ENCODE results near the gene JAML.

Gene JAML

DNA sequence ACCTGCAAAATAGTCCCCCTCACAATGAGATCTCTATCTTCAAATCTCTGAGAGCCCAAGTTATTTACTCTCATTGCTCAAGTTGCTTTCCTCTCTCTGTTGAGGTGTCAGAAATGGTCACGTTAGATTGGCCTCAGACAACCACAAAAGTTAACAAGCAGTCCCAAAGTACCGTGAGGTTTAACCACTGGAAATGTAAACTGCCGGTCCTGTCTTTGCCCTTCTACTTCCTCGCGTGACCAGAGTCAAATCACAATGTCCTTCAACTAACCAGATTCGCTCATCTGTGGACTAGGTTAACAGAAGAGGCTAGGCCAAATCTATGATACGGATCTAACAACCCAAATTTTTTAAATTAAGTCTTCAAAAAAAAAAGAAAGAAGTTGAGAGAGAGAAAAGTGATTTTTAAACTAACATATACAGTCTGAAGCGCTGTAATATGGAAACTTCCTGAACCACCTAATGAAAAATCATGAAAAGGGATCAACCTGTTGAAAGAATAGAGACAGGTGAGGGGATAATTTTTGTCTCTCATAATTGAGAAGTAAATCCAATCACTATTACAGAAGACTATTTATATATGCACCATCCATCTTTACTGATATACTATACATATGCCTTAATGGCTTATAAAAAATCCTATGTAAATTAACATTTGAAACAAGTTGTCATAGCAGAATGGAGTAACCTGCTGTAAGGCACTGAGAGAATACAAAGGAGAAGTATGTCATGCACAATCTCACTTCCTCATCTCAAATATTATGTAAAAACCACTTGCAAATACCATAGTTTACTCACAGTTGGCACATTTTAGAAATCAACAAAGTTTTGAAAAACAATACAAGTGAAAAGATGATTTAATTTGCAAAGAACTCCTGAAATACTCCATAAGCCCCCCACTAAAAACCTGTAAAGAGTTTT lies 3.3 kb upstream of the JAML start:
- H4K20me1 ChIP-seq (ENCODE audit: insufficient read depth, low read length, poor library complexity, severe bottlenecking), result no peaks in the 10 kb centered on the region
- H3K79me2 ChIP-seq (ENCODE audit: insufficient read depth, low read length), result no peaks in the 10 kb centered on the region
- H3F3A ChIP-seq (ENCODE audit: low read depth), result no peaks in the 10 kb centered on the region
- TF ChIP-seq, protein P1, sequence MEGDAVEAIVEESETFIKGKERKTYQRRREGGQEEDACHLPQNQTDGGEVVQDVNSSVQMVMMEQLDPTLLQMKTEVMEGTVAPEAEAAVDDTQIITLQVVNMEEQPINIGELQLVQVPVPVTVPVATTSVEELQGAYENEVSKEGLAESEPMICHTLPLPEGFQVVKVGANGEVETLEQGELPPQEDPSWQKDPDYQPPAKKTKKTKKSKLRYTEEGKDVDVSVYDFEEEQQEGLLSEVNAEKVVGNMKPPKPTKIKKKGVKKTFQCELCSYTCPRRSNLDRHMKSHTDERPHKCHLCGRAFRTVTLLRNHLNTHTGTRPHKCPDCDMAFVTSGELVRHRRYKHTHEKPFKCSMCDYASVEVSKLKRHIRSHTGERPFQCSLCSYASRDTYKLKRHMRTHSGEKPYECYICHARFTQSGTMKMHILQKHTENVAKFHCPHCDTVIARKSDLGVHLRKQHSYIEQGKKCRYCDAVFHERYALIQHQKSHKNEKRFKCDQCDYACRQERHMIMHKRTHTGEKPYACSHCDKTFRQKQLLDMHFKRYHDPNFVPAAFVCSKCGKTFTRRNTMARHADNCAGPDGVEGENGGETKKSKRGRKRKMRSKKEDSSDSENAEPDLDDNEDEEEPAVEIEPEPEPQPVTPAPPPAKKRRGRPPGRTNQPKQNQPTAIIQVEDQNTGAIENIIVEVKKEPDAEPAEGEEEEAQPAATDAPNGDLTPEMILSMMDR (conservative IDR thresholded peaks at IDR 0.05; ENCODE audit: low read length), result no peak
- no peak for TF ChIP-seq EZH2phosphoT487 (IDR thresholded peaks at IDR 0.05; ENCODE audit: borderline replicate concordance)
- H3K9me2 ChIP-seq (replicated peaks; ENCODE audit: low read depth, low read length), result no peaks in the 10 kb centered on the region
- H2AFZ ChIP-seq (ENCODE audit: low read length), result no peak overlapping the region
- H3K9ac ChIP-seq (ENCODE audit: low read depth, low read length, poor library complexity, severe bottlenecking), result no peak overlapping the region
- peaks cover 4% of the 10 kb centered on the region for H3K4me1 ChIP-seq (ENCODE audit: insufficient read depth, low read length, poor library complexity, severe bottlenecking)
- no peaks in the 10 kb centered on the region for H3K36me3 ChIP-seq (ENCODE audit: insufficient read depth, low read length)
- H3K4me2 ChIP-seq (ENCODE audit: low read depth, low read length, poor library complexity, severe bottlenecking), result no peak overlapping the region
- H3K9me3 ChIP-seq (ENCODE audit: insufficient read depth, low read depth, low read length), result no peaks in the 10 kb centered on the region
- H3K27me3 ChIP-seq (ENCODE audit: insufficient read depth, low read length, poor library complexity, severe bottlenecking), result peaks cover 23% of the 10 kb centered on the region
- H3K4me3 ChIP-seq (ENCODE audit: low read length, poor library complexity, severe bottlenecking), result no peak overlapping the region

GRCh38 chr11:118226781-118227180 lies 2.0 kb upstream of the JAML start:
- Histone ChIP-seq H3K9ac (ENCODE audit: low read depth, low read length, poor library complexity, severe bottlenecking) (no peak overlapping the region), H3K4me3 (ENCODE audit: low read length, poor library complexity, severe bottlenecking) (no peak overlapping the region)

DNA sequence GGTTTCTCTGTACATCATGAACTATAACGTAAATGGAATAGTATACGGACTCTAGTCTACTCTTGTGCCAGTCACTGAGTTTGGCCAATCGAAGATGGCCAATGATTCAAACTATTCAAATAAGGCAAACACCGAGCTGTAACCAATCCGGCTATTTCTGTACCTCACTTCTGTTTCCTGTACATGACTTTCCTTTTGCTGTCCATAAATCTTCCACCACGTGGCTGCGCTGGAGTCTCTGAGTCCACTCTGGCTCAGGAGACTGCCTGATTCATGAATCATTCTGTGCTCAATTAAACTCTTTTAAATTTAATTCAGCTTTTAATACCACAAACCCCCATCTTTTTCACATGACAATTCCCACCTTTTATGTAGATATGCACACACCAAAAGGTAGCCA lies 1.5 kb upstream of the JAML start:
- Histone ChIP-seq H3K27me3 (ENCODE audit: insufficient read depth, low read length, poor library complexity, severe bottlenecking) (peaks cover 30% of the 10 kb centered on the region), H3K4me2 (ENCODE audit: low read depth, low read length, poor library complexity, severe bottlenecking) (no peak overlapping the region), H3K9ac (ENCODE audit: low read depth, low read length, poor library complexity, severe bottlenecking) (no peak overlapping the region), H3F3A (ENCODE audit: low read depth) (no peaks in the 10 kb centered on the region), H3K4me3 (ENCODE audit: low read length, poor library complexity, severe bottlenecking) (no peak overlapping the region), H3K4me1 (ENCODE audit: insufficient read depth, low read length, poor library complexity, severe bottlenecking) (peaks cover 4% of the 10 kb centered on the region), H3K79me2 (ENCODE audit: insufficient read depth, low read length) (no peaks in the 10 kb centered on the region), H4K20me1 (ENCODE audit: insufficient read depth, low read length, poor library complexity, severe bottlenecking) (no peaks in the 10 kb centered on the region), H3K36me3 (ENCODE audit: insufficient read depth, low read length) (no peaks in the 10 kb centered on the region), H3K9me2 (replicated peaks; ENCODE audit: low read depth, low read length) (no peaks in the 10 kb centered on the region), H3K9me3 (ENCODE audit: insufficient read depth, low read depth, low read length) (no peaks in the 10 kb centered on the region), H2AFZ (ENCODE audit: low read length) (no peak overlapping the region)
- no peak for TF ChIP-seq EZH2phosphoT487 (IDR thresholded peaks at IDR 0.05; ENCODE audit: borderline replicate concordance)
- TF ChIP-seq, protein P1 (conservative IDR thresholded peaks at IDR 0.05; ENCODE audit: low read length), result no peak

More at GRCh38 chr11:118226781-118227180, 2.0 kb upstream of the JAML start:
- no peaks in the 10 kb centered on the region for H3K9me3 ChIP-seq (ENCODE audit: insufficient read depth, low read depth, low read length)
- no peaks in the 10 kb centered on the region for H4K20me1 ChIP-seq (ENCODE audit: insufficient read depth, low read length, poor library complexity, severe bottlenecking)
- H3K4me2 ChIP-seq (ENCODE audit: low read depth, low read length, poor library complexity, severe bottlenecking), result no peak overlapping the region
- no peak for TF ChIP-seq EZH2phosphoT487 (IDR thresholded peaks at IDR 0.05; ENCODE audit: borderline replicate concordance)
- H3K79me2 ChIP-seq (ENCODE audit: insufficient read depth, low read length), result no peaks in the 10 kb centered on the region
- no peaks in the 10 kb centered on the region for H3K36me3 ChIP-seq (ENCODE audit: insufficient read depth, low read length)
- peaks cover 25% of the 10 kb centered on the region for H3K27me3 ChIP-seq (ENCODE audit: insufficient read depth, low read length, poor library complexity, severe bottlenecking)
- H3K9me2 ChIP-seq (replicated peaks; ENCODE audit: low read depth, low read length), result no peaks in the 10 kb centered on the region
- H3F3A ChIP-seq (ENCODE audit: low read depth), result no peaks in the 10 kb centered on the region
- H3K4me1 ChIP-seq (ENCODE audit: insufficient read depth, low read length, poor library complexity, severe bottlenecking), result peaks cover 4% of the 10 kb centered on the region
- H2AFZ ChIP-seq (ENCODE audit: low read length), result no peak overlapping the region
